Colonic mucosa (tissue), 4 donors: Measurements from ENCODE around the gene PLPP4. TPM values are rescaled to one million over a fixed set of nuclear protein-coding genes. Genes with fewer than 3 reads are reported as not detected.

Experiments
- DNase-seq: peaks from one replicate; pipeline ENCODE4 v3.0.0-alpha.2; 2020
- H3K27ac ChIP-seq: fragments of 200-600 bp; one replicate; pipeline ENCODE4 v1.8.0; 2021
- H3K27me3 ChIP-seq: fragments of 200-600 bp; one replicate; pipeline ENCODE4 v1.8.0; 2021
- H3K36me3 ChIP-seq: fragments of 200-600 bp; one replicate; pipeline ENCODE4 v1.8.0; 2021
- H3K4me1 ChIP-seq: fragments of 200-600 bp; one replicate; pipeline ENCODE4 v1.8.0; 2021; ENCODE audit warnings: mild to moderate bottlenecking
- H3K4me3 ChIP-seq: fragments of 200-600 bp; one replicate; pipeline ENCODE4 v1.8.0; 2021
- H3K9ac ChIP-seq, 2 donors: one replicate each; pipeline ENCODE4 v1.7.0; 2013; ENCODE audit warnings: control low read depth in 2 of 2, low read depth in 2 of 2, low read length in 2 of 2
- H3K9me3 ChIP-seq: fragments of 200-600 bp; one replicate; pipeline ENCODE4 v1.8.0; 2021
- CTCF ChIP-seq: fragments of 200-600 bp; IDR thresholded peaks from one replicate; pipeline ENCODE4 v1.8.0; 2022; ENCODE audit warnings: antibody characterized with exemption, mild to moderate bottlenecking
- intact Hi-C: fragments of 100-400 bp; cut with DNase I; formaldehyde crosslinking; loops from one replicate; pipeline ENCODE4 v1.14.1; 2022
- total RNA-seq, 2 donors: library from RNA; stranded (reverse); fragmentation: NEBNext Ultra II Directional in 1 of 2; extraction: Animal tissue kit (Norgen Biotek cat#: 25700) in 1 of 2; gene quantifications; one replicate each; pipeline ENCODE4 v1.2.1, GENCODE V29; 2021
- donor health status: healthy.
- donor health status: DM: no; HTN: no; CAD: no.
- donor health status: DM: no; HTN: no; CAD: no.

PLPP4 gene
- total RNA-seq, 2 donors from 2014 or later: 0.61 TPM; not detected in 1

GRCh38 chr10:120436439-120437112 lies 20.5 kb upstream of the PLPP4 start:
- Histone ChIP-seq H3K27me3 (no peaks in the 10 kb centered on the region), H3K9ac (no peak overlapping the region), H3K36me3 (no peaks in the 10 kb centered on the region), H3K4me3 (no peak overlapping the region), H3K27ac (no peak overlapping the region), H3K4me1 (no peaks in the 10 kb centered on the region), H3K9me3 (no peaks in the 10 kb centered on the region)
- no peak for DNase-seq
- intact Hi-C loops: no loop called here
- TF ChIP-seq CTCF: no peak

- intact Hi-C loops: no loop called here
These were observed 19.5 kb upstream of the PLPP4 start for GRCh38 chr10:120437541-120437940.

DNA sequence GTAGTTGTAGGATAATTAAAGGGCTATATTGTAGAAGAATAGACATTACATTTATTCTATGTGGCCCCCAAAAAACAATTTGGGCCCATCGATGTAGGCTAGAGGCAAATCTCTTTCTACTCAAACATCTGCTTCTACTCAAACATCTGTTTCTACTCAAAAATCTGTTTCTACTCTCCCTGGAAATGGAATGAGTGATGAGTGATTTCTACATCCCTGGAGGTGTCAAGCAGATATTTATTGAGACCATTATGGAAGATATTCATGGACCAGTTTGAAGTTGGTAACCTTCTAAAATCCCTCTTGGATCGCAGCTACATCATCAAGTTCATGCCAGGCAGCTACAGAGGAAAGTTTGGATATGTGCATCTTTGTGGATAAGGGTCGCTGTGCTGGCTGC lies 5.1 kb upstream of the PLPP4 start:
- TF ChIP-seq CTCF: no peak
- Histone ChIP-seq H3K9ac (no peak overlapping the region), H3K4me3 (no peak overlapping the region), H3K27me3 (peaks cover 11% of the 10 kb centered on the region), H3K4me1 (no peaks in the 10 kb centered on the region), H3K27ac (no peak overlapping the region), H3K36me3 (no peaks in the 10 kb centered on the region), H3K9me3 (no peaks in the 10 kb centered on the region)
- no peak for DNase-seq
- intact Hi-C loops: no loop called here

More at GRCh38 chr10:120437541-120437940, 19.5 kb upstream of the PLPP4 start:
- H3K4me3 ChIP-seq: no peak overlapping the region
- no peak overlapping the region for H3K9ac ChIP-seq
- H3K9me3 ChIP-seq: no peaks in the 10 kb centered on the region
- H3K27ac ChIP-seq: no peak overlapping the region
- TF ChIP-seq CTCF: no peak
- no peaks in the 10 kb centered on the region for H3K36me3 ChIP-seq
- DNase-seq: no peak
- H3K27me3 ChIP-seq: no peaks in the 10 kb centered on the region
- no peaks in the 10 kb centered on the region for H3K4me1 ChIP-seq

GRCh38 chr10:120453319-120453718 lies 3.7 kb upstream of the PLPP4 start:
- DNase-seq: no peak
- Histone ChIP-seq H3K36me3 (no peaks in the 10 kb centered on the region), H3K27me3 (peaks cover 21% of the 10 kb centered on the region), H3K9ac (no peak overlapping the region), H3K27ac (no peak overlapping the region), H3K4me1 (no peaks in the 10 kb centered on the region), H3K4me3 (no peak overlapping the region), H3K9me3 (no peaks in the 10 kb centered on the region)
- no peak for TF ChIP-seq CTCF
- intact Hi-C loops: no loop called here

- no peaks in the 10 kb centered on the region for H3K36me3 ChIP-seq
- no peak overlapping the region for H3K9ac ChIP-seq
- no peak overlapping the region for H3K27ac ChIP-seq
- H3K4me1 ChIP-seq: no peaks in the 10 kb centered on the region
- H3K27me3 ChIP-seq: peaks cover 27% of the 10 kb centered on the region
- intact Hi-C loops: no loop called here
- DNase-seq: no peak
- no peak for TF ChIP-seq CTCF
- no peak overlapping the region for H3K4me3 ChIP-seq
- no peaks in the 10 kb centered on the region for H3K9me3 ChIP-seq
These were observed 3.1 kb upstream of the PLPP4 start for GRCh38 chr10:120453886-120454285.
